NCI-H524 treated with DMSO at 0.1 percent for 48 hours (cell line): ENCODE data around the gene TRERF1.
"Not testable (repeated sequence)": the region's sequence is repeated elsewhere in the genome, so short reads cannot be mapped to it uniquely, and the experiment has no call there.

Source experiments
- DNase-seq: peaks from one replicate; lab custom pipeline; 2025; lab: John Stamatoyannopoulos, UW

The TRERF1 gene

GRCh38 chr6:42449917-42450476 lies 1.7 kb downstream of the TRERF1 start:
- no peak for DNase-seq

- DNase-seq, result no peak
These were observed 2.6 kb downstream of the TRERF1 start for GRCh38 chr6:42448927-42449659.

DNA sequence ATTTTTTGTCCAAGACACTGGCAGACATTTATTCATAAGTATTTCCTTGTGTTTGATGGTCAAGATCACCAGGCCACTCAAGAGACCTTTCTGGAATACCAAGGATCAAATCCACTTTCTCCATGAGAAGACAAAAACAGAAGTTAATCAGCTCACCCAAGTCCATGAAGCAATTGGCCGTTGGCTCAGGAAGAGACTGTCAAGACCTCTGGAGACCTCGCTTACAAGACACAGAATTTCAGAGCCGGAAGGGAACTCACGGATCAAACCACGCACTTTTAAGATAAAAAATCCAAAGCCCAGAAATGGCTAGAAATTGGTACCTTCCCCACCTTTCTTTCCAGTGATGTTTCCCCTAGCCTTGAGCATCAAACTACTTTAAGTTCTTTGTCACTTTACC lies 3.3 kb downstream of the TRERF1 start:
- DNase-seq, result no peak

- DNase-seq, result no peak
These were observed 4.7 kb downstream of the TRERF1 start for GRCh38 chr6:42446996-42447395.

GRCh38 chr6:42446370-42446769 lies 5.4 kb downstream of the TRERF1 start:
- no peak for DNase-seq

DNA sequence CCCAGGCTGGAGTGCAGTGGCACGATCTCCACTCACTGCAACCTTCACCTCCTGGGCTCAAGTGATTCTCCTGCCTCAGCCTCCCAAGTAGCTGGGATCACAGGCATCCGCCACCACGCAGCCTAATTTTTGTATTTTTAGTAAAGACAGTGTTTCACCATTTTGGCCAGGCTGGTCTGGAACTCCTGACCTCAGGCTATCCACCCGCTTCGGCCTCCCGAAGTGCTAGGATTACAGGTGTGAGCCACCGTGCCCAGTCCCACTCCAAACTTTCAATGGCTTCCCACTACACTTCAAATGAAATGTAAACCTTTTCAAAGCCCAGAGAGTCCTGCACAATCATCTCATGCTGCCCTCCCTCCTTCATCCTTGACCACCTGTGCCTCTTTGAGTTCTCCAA lies 5.8 kb downstream of the TRERF1 start:
- not testable (repeated sequence) for DNase-seq

DNA sequence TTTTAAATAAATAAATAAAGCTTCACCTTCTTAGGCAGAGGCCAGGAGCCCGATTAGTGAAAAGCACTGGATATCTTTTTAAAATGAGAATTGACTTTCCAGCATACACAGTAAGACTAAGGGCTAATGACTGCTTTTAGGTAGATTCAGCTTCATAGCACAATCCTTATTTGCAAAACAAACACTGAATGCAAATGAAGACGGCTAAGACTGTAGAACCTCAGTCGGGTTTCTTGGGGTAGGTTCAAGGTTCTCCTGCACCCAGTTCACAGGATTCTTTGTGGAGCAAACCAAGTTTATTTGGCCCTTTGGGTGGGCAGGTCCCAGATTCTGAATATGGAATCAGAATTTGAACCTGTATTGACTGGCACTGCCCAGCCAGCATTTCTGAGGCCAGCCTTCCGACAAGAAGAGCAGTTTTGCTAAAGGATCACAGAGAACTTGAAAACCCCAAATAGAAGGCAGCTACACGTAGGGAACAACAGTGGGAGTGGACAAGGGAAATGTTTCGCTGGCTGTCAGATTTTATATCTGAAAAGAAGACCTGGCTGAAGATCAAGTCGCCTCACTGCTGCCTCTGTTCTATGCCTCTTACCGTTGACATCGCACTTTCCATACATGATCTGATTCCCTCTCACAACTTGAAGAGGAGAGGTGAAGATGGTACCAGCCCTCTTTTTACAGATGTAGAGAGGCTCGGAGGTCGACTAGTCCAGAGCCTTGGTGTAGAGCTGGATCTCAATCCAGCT lies 8.2 kb downstream of the TRERF1 start:
- no peak for DNase-seq

GRCh38 chr6:42441697-42442081 lies 10.0 kb downstream of the TRERF1 start:
- no peak for DNase-seq

DNA sequence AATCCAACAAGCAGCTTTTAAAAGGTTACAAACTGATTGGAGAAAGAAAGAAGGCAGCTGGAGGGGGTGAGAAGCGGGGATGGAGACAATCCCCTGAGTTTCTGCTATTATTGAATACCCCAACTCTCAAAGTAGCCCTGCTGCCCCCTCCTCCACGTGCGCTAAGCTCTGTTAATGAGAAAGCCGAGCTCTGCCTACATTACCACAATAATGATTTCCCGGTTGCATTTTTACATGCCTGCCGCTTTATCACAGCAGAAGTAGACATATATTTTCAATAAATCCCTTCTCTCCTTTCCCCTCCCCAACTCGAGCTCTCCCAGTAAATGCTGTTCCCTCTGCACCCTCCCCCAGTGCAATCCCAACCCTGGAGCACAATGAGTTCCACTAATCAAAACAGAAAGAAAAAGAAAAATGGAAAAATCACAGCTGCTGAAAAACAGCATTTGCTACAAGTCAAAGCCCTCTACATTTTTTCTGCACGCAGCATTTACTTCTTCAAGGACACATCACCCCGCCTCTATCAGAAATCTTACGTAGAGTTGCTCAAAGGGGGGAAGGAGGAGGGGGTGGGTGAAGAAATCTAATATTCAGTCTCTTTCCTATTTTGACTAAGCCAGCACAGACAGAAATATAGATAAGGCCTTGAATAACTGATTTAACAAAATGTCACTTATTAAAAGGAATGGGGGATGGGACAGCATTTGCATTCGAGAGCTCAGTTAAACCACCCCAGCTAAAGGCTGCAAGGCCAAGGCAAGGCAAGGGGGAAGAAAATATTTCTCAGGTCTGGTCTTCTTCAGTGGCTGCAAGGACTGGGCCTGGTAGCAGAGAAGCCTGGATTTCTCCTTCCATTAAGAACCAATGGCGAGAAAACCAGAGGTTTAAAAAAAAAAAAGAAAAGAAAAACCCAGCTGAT lies 10.7 kb downstream of the TRERF1 start:
- no peak for DNase-seq

GRCh38 chr6:42440027-42440426 lies 11.7 kb downstream of the TRERF1 start:
- no peak for DNase-seq

- DNase-seq, result no peak
These were observed 14.9 kb downstream of the TRERF1 start for GRCh38 chr6:42436825-42437224.

DNA sequence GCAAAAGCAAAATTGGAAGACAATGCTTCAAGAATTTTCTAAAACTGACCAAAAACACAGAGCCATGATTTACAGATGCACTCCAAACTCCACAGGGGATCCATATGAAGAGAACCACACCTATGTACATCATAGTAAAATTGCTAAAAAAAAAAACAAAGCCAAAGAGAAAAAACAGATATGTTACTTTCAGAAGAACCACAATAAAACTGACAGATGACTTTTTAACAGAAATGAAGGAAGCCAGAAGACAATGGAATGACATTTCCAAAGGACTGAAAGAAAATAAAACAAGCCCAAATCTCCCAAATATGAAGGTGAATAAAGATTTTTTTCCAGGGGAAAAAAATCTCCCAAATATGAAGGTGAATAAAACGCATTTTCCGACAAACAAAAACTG lies 17.5 kb downstream of the TRERF1 start:
- DNase-seq, result no peak

- DNase-seq, result no peak
These were observed 18.3 kb downstream of the TRERF1 start for GRCh38 chr6:42433409-42433808.

GRCh38 chr6:42431877-42432276 lies 19.8 kb downstream of the TRERF1 start:
- DNase-seq, result no peak

- DNase-seq, result peak; percentile 11
These were observed 20.4 kb downstream of the TRERF1 start for GRCh38 chr6:42431356-42431755.

DNA sequence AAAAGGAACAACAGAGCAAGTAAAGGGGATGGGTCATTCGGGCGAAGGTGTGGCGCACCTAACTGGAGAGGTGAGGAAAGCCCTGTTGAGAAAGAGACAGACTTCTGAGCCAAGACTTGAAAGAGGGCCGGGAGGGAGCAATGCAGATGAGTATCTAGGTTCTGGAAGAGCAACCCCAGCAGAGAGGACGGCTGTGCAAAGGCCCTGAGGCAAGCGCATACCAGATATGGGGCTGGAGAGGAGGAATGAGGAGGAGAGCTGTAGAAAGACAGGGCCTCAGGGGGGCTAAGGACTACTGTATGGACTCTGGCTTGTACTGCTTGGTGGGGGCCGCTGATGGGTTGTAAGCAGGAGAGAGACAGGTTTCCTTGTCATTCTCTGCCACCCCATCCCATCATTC lies 21.9 kb downstream of the TRERF1 start:
- DNase-seq, result no peak

- DNase-seq, result no peak
These were observed 22.6 kb downstream of the TRERF1 start for GRCh38 chr6:42429042-42429585.

- no peak for DNase-seq
These were observed 23.2 kb downstream of the TRERF1 start for GRCh38 chr6:42428326-42429041.

GRCh38 chr6:42427871-42428270 lies 23.9 kb downstream of the TRERF1 start:
- no peak for DNase-seq

DNA sequence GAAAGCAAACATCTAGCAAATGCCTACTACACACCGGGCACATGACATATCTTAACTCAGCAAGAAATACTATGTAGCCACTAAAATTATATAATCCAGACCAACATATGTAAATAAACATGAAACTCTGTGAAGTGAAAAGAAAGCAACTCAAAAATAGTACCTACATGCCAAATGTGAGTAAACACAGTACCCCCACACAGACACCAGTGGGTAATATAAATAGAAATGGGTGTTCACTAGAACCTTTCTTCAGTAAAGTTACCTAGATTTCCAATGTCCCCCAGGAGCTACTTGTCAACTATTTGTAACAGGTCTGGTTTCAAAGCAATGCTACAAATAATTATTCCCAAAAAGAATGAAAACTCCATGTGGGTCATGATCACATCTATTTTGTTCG lies 25.5 kb downstream of the TRERF1 start:
- no peak for DNase-seq

- DNase-seq, result no peak
These were observed 26.7 kb downstream of the TRERF1 start for GRCh38 chr6:42424906-42425474.
